Bone marrow (tissue), 2 donors: ENCODE data around the gene ZCCHC24.

ENCODE experiments used
- DNase-seq, 2 donors: peaks; one replicate each; lab custom pipeline; 2025; lab: John Stamatoyannopoulos, UW

Gene ZCCHC24

DNA sequence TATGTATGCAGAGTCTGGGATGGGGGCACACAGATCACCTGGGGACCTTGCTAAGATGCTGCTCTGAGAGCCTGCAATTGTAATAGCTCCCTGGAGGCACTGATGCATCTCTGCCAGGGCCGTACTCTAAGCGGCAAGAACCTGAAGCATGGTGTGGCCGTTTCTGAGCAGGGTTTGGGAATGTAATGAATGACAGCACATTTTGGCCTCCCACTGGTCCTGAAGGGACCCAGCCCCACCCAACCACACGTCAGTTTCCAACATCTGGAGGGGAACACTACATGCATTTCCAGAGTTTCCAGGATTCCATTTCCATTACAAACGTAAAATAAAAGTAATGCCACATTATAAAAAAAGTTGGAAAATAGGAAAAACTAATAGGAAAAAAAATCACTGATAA lies 14.0 kb downstream of the ZCCHC24 start:
- DNase-seq, result no peak

DNA sequence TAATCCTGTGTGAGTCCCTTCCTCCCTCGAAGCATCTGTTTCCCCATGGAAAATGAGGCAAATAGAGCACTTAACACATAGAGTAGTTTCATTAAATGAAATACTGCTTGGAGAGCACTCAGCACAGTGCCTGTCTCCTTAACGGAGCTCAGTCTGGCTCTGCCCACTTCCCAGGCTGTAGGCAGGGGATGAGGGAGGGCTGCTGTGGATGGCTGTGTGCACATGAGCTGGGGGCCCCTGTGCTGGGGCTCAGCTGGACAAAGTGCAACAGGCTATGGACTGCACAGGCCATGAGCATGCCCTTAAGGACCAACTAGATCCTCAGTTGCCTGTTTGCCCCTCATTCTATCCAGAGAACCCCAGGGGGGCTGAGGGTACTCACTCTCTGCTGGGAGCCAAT lies 14.5 kb downstream of the ZCCHC24 start:
- DNase-seq, result no peak

DNA sequence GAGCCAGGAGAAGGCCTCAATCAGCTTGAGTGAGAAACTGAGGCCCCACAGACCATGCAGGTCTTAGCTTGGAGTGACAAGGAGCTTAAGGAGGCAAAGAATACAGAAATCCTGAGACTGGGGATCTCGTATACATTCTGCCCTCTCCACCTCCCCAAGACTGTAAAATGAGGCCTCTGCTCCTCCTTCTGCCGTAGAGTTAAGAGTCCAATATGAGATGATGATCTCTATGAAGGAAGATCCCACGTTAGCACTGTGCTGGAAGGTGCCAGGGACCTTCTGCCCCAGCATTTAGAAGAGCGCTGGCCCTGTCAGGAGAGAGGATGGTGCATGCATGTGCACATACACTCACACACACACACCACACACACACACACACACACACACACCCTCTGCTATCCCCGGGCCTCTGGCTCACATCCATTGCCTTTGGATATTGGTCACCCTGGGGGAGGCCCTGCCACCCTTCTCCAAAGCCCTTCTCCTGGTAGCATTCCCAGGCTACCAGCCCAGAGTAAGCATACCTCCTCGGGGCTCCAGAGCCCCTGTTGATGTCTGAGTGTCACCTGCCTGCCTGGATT lies 15.0 kb downstream of the ZCCHC24 start:
- no peak for DNase-seq

DNA sequence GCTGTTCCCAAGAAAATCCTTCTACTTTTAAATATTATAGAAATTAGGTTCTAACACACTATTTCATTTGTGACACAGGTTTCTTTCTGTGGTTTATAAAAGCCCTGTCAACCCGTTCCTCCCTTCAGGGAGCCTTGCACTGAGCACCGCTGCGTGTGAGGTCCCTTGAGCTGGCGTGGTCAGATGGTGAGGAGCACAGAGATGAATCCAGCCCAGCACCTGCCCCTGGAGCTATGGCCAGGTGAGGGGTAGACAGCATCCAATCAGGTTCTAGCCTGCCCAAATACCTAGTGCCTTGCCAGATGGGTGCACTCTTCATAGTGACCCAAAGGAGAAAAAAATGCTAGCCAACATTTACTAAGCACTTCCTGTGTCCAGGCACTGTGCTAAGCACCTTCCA lies 15.7 kb downstream of the ZCCHC24 start:
- DNase-seq, result no peak

DNA sequence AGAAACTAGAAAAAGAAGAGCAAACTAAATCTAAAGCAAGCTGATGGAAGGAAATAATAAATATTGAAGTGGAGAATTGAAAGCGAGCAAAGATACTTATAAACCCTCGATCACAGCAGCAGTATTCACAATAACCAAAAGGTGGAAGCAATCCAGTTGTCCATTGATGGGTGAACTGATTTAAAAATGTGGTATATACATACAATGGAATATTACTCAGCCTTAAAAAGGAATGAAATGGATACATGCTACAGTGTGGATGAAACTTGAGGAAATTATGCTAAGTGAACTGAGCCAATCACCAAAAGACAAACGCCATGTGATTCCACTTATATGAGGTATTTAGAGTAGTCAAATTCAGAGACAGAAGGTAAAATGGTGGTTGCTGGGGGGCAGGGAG lies 17.5 kb downstream of the ZCCHC24 start:
- DNase-seq, result no peak

DNA sequence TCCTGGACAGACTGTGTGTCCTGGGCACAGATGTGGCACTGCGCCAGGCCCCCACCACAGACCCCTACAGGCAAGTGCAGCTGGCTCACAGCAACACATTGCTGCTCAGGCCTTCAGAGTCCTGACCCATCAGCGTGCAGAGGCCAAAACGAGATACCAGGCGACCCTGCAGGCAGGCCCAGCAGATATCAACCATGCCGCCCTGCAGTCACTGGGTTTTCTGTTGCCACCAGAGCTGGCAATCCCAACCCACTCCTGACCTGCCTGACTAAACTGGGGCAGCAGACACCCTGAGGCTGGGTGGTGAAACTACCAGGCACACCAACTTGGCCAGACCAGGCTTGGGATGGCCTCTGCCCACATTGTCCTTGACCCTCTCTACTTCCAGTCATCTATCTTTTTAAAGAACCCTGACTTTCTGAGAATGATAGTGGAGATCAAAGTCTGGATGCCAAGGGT lies 20.3 kb downstream of the ZCCHC24 start:
- no peak for DNase-seq

DNA sequence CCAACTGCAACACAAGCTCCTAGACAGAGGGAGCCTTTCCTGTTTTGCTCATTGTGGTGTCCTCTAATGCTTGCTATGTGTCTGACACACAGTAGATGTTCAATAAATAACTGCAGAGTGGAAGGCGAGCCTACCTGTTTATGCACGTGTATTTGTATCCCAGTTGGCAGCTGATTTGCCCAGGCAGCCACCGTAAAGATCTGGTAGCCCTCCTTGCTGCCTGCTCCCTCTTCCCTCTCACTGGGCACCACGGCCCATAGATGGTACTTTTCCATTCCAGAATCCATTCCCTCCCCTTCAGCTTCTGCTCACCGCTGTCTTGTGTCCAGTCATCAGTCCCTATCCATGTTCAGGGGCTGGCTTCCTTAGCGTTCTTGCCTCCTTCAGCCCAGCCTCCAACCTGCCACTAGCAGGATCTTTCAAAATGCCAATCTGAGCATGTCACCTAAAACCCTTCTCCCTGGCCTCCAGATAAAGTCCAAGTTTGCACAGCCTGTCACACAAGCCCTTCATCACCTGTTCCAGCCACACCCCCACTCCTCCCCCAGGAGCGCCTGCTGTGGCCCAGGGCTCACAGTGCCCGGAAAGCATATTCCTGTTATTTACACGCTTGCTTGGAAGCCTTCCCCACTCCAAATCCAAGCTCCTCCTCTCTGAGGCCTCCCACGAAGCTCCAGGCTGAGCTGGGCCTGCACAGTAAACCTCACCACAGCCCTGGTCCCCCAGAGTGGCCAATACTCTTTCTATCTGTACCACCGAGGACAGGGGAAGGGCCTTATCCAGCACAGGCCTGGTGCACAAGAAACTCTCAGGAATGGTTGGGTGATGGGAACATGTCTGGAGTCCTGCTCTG lies 21.0 kb downstream of the ZCCHC24 start:
- DNase-seq, result no peak

DNA sequence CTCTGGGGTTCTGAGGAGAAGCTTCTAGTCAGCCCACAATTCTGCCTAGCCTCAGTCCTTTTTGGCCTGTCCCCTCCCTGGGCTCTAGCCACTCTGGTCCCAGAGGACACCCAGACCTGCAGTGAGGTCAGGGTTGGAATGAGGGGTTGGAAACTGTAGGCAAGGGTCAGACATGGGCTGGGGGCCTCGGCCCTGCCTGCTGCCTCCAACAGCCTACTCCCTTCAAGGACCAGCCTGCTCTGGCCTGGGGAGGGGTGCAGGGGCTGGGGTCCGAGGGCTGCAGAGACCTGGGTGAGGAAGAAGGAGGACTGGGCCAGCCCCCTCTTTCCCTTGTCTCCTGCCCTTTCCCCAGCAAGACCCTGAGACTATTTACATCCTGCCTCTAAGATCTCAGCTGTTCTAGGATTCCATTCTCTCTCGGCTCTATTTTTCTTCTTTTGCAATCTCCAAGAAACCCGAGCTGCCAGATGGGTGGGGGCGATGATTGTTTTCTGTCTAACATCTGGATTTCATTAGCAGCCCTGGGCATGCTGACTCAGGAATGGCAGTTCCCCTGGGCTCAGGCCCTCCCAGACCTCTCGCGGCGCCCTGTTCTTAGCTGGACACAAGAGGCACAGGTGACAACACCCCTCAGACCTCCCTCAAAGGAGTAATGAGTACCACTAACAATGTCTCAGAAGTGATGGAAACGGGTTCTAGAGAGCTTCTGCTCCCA lies 23.1 kb downstream of the ZCCHC24 start:
- DNase-seq, result no peak

DNA sequence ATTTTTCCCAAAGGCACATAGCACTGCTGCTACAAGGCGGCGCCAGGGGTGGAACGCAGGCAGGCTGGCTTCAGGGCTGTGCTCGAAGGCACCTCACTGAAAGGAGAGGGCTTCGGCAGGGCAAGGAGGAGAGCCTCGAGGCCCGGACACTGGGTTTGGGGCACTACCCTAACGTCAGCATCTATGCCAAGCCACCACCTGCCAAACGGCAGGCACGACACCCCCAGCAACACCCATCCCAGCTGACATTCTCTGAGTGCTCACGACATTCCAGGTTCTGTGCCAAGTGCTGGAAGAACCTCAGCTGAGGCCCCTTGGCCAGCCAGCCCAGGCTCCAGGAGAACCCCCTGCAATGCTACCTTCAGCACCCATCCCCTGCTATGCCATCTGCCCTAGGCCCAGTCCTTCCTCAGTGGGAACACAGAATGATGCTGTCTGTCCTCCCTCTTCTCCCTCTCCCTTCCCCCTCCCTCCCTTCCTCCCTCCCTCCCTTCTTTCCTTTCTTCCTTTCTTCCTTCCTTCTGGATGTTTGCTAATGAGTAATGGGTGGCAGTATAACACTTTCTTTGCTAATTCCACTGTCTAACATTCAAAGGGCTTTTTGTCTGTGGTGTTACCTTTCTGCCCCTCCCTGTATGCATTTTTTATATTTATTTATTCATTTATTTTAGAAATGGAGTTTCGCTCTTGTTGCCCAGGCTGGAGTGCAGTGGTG lies 24.3 kb downstream of the ZCCHC24 start:
- DNase-seq, result no peak

DNA sequence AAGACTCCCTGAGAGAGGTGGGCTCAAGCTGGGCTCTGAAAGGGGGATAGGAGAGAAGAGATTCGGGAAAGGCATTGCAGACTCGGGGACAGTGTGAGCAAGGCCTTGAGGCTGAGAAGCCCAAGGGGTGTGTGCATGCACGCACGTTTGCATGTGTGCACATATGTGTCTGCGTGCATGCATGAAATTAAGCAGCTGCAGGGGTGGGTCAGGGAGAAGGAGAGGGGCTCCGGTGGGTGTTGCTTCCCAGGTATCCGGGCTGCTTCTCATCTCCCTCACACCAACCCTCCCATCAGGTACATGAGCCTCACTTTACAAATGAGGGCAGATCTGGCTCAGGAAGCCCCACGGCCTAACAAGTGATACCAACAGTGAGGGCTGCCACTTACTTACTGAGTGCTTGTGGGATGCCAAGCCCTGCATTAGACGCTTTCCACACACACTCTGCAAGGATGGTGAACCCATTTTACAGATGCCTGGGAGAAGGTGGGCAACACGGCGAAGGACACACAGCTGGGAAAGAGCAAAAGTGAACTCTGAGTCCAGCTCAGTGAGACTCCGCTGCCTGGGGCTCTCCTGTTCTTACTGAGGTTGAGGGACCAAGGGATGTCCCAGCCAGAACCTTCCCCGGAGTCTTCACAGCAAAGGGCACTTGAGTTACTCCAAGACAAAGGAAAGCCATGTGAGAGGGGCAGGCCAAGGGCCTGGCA lies 26.4 kb downstream of the ZCCHC24 start:
- DNase-seq, result no peak

DNA sequence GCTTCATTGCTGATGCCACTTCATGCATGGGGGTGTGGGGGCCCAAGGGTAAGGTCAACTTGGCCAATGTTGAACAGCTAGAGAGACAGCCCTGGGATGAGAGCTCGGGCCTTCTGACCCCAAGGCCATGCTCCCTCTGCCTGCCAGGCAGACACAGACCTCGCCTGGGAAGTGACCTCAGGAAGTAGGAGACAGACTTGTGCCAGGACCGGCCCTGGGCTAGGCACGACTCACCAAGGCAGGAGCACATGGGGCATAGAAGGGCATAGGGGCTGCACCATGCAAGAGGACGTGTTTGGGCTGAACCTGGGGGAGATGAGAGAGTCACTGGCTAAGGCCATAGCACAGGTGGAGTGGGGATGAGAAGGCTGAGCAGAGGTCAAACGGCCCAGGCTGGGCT lies 27.1 kb downstream of the ZCCHC24 start:
- DNase-seq, result no peak

DNA sequence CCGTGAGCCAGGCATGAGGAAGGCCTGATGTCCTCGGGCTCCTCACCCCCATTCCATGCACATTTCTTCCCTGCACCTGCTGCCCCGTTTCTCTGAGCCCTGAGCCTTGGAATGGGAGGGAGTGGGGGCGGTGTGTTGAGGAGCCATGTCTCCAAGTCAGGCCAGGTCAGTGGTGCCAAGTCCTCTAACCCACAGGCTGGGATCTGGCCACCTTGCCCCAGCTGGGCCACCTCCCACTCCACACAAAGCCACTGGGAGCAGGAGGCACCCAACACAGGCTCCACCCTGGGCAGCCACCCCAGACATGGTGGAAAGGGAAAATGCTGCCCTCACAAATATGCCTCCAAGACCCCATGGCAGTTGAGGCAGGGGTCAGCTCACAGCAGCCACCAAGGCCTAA lies 27.7 kb downstream of the ZCCHC24 start:
- DNase-seq, result no peak

DNA sequence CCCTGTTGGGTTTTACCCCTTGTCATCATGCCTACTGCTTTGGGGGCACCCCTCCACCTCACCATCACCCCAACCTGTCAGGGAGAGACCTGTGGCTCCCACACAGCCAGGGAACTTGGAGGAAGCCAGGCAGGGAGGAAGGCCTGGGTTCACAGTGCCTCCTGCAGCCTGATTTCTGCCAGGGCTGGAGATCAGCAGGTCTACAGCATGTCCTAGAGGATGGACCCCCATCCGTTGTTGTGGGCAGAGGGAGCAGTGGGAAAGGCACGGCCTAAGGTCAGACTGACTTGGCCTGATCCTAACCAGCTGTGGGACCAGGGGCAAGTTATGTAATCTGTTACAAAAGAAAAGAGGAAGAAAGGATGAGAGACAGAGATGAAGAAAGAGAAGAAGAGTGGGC lies 28.2 kb downstream of the ZCCHC24 start:
- no peak for DNase-seq

DNA sequence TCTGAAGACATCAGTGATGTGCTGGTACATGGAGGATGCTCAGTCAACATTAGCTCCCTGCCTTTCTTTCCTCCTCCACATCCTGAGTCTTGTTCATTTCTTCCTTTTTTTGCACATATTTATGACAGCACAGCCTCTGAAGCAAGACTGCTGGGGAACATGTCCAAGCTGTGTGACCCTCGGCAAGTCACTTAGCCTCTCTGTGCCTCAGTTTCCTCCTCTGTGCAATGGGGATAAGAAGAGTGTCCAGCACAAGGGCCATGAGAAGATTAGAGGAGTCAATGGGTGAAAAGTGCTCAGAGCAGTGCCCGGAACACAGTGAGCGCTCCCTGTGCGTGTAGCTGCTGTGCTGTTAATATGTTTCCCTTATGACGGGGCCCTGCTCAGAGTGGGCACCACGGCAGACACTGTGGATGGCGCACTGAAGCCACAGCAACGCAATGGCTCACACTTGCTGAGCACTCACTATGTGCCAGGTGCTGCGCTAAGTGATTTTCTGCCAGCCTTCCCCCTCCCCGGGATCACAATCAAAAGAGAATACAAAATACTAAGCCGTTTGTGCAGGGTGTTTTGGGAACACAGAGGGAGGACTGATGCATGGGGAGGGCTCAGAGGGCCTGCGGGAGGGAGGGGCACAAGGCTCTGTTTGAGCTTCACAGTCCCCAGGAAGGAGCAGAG lies 28.7 kb downstream of the ZCCHC24 start:
- no peak for DNase-seq

DNA sequence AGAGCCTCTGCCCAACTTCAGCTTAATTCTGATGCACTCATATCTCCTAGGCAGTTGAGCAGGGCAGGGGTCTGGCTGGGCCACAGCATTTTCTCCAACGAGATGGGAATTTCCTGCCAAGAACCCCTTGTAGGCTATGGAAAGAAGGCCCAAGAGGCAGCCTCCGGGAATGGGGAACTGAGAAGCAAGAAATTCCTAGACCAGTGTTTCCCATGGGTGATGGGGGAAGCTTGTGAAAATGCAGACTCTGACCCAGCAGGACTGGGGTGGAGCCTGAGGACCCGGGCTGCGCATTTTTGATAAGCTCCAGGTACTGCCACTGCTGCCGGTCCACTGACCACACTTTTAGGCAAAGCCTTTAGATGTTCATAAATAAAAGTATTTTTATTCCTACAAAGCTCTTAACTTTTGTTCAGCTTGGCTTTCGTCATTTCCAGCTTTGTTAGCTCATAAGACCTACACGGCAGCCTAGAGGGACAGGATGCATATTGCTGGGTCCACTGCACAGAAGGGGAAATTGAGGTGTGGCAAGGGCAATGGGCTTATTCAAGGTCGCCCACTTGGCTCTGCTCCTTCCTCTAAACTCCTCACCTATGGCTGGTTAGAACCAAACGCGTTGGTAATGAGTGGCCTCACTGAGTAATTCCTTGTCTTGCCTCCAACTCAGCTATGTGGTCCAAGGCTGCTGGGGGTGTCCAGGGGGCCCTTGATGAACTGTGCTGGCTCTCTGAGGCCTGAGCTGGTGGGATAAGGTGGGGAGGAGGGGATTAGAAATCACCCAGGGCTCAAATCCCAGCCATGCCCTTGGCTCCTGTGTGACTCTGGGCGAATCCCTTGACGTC lies 29.5 kb downstream of the ZCCHC24 start:
- DNase-seq, result no peak

DNA sequence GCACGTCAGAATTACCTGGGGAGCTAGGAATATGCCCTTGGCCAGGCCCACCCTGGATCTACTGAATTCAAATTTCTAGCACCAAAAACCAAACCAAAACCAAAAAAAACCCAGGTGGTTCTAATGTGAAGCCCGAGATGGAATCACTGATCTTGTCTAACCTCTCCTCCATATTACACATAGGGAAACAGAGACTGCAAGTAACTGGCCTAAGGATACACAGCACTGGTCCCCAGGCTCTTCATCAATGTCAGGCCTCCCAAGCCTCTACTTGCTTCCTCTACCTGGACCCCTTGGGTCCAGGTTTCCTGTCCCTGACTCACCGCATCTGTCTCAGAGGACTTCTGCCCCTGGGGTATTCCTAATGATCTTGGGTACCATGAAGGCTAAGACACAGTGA lies 30.7 kb downstream of the ZCCHC24 start:
- no peak for DNase-seq

DNA sequence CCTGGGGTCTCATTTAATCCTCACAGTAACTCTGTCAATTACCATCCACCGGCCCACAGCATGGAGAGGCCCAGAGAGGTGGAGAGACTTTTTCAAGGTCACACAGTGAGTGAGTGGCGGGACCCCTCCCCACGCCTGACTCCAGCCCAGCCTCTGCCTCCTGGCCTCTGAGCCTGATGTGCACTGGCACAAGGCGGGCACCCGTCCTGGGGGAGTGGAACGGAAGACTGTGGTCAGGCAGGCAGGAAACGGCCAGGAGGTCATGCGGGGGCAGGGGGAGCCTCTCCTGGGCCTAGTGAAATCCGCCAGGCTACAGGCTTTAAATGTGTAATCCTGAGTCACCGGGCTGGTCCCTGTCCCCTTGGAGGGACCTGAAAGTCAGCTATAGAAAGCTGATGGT lies 32.2 kb downstream of the ZCCHC24 start:
- DNase-seq, result no peak

DNA sequence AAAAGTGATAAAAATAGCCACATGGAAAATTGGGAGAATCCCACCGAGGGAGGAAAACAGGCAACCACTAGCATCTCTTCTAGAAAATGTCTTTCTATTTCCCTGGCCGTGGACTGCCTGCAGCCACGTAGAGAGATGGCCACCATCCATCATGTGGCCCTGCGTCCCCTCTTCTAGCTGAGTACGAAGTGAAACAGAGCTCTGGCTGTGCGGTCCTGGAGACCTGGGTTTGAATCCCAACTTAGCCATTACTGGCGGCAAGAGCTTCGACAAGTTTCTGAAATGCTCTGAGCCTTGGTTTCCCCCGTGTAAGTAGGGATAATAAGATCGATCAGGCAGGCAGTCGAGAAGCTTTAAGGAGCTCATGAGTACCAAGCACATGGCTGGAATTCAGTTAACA lies 32.9 kb downstream of the ZCCHC24 start:
- no peak for DNase-seq

DNA sequence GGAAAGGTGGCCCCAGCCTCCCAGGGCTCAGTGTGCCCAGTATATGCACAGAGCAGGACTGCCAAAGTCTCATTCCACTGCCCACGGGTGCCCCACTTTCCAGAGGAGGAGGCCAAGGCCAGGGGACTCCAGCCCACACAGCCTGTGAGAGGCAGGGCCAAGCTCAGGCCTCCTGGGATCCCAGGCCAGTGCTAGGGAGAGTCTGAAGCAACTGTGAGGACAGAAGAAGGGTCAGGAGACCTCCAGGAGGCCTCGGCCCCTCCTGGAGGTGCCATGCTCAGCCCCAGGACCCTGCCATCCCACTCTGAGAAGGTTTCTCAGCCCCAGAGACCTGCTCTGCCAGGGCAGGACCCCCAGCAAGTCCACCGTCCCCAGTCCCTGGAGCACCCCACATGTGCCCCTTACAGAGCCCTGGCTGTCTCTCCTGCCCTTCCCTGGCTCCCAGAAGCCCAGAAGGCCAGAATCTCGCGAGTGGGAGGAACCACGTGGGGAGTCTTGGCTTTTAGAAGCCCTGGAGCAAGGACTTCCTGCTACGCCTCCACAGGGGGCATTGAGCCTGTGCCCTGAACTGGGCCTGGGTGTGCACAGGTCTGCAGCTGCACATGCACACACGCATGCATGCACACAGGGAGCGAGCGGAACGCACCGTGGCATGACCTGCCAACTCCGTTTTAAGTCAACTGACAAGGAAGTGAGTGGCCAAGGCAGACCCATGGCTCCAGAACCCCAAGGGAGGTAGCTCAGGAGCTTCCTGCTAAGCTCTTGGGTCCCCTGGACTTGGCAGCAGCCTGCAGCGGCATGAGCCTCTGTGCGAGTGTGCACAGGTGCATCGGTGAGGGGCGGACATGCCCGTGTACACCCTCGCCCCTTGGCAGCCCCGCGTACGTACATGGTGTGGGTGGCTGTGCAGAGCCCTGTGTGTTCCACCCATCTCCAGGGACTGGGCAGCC lies 33.6 kb downstream of the ZCCHC24 start:
- no peak for DNase-seq
